CD4-positive, alpha-beta T cell treated with Interleukin-17A for 1 hour (primary cell): ENCODE results near the gene CRYAB.
"Not testable (repeated sequence)": the region's sequence is repeated elsewhere in the genome, so short reads cannot be mapped to it uniquely, and the experiment has no call there.

Source experiments
- DNase-seq: peaks from one replicate; pipeline ENCODE4 v3.0.0-alpha.2; 2020

The CRYAB gene

GRCh38 chr11:111905411-111905810 is 6.2 kb downstream of the CRYAB start:
- DNase-seq, result no peak

GRCh38 chr11:111886844-111887243 is 24.7 kb downstream of the CRYAB start:
- DNase-seq, result no peak

- no peak for DNase-seq
Measured at GRCh38 chr11:111886032-111886431, 25.5 kb downstream of the CRYAB start.

GRCh38 chr11:111885053-111885452 is 26.5 kb downstream of the CRYAB start:
- not testable (repeated sequence) for DNase-seq

GRCh38 chr11:111882202-111882601 is 29.4 kb downstream of the CRYAB start:
- no peak for DNase-seq

GRCh38 chr11:111879637-111879960 is 32.0 kb downstream of the CRYAB start:
- DNase-seq, result no peak

- DNase-seq, result peak; percentile 97
Measured at GRCh38 chr11:111878849-111879636, 32.5 kb downstream of the CRYAB start, which contains the start of the genes CFAP68 and FDXACB1. TSS of gene CFAP68 (plus strand) at chr11:111879541. CDS start at chr11:111879561, 20 bp downstream. TSS of gene FDXACB1 (minus strand) at chr11:111879165. CDS start at chr11:111879132, 33 bp downstream.

GRCh38 chr11:111878385-111878848 is 33.2 kb downstream of the CRYAB start:
- DNase-seq, result no peak

GRCh38 chr11:111871693-111872161 is 39.8 kb downstream of the CRYAB start:
- no peak for DNase-seq

GRCh38 chr11:111870886-111871692 is 40.5 kb downstream of the CRYAB start, which contains the start of gene ALG9:
TSS of gene ALG9 (minus strand) at chr11:111871581. CDS start at chr11:111871482, 99 bp downstream.
- peak; percentile 93 for DNase-seq

- DNase-seq, result no peak
Measured at GRCh38 chr11:111870522-111870885, 41.1 kb downstream of the CRYAB start.

GRCh38 chr11:111870113-111870512 is 41.5 kb downstream of the CRYAB start:
- DNase-seq, result no peak

GRCh38 chr11:111860257-111860656 is 51.3 kb downstream of the CRYAB start:
- no peak for DNase-seq
